ENCODE data around the gene ZEB1. TPM values are rescaled to one million over a fixed set of nuclear protein-coding genes. Genes with fewer than 3 reads are reported as not detected.

The ZEB1 gene
- total and polyA plus RNA-seq, 2 experiments from 2014 or later, result 19.1 to 37.3 TPM

GRCh38 chr10:31456468-31456867, 137.5 kb downstream of the ZEB1 start:
- H3K27ac ChIP-seq, result no peak overlapping the region
- no peaks in the 10 kb centered on the region for H3K9me3 ChIP-seq (ENCODE audit: low read depth)
- H3K4me3 ChIP-seq, result no peak overlapping the region
- no peaks in the 10 kb centered on the region for H3K36me3 ChIP-seq
- H3K4me1 ChIP-seq (ENCODE audit: low read depth), result peaks cover 9% of the 10 kb centered on the region
- DNase-seq (ENCODE audit: low read depth in 1 of 2, low spot score in 1 of 2), result no peak
- TF ChIP-seq CTCF (IDR thresholded peaks at IDR 0.05; ENCODE audit: low read depth, low read length), result no peak
- no peaks in the 10 kb centered on the region for H3K27me3 ChIP-seq

GRCh38 chr10:31457858-31458257, 138.8 kb downstream of the ZEB1 start:
- H3K4me1 ChIP-seq (ENCODE audit: low read depth), result no peaks in the 10 kb centered on the region
- peaks cover 3% of the 10 kb centered on the region for H3K36me3 ChIP-seq
- H3K27me3 ChIP-seq, result no peaks in the 10 kb centered on the region
- no peak for TF ChIP-seq CTCF (IDR thresholded peaks at IDR 0.05; ENCODE audit: low read depth, low read length)
- no peaks in the 10 kb centered on the region for H3K9me3 ChIP-seq (ENCODE audit: low read depth)
- H3K4me3 ChIP-seq, result no peak overlapping the region
- no peak overlapping the region for H3K27ac ChIP-seq
- DNase-seq (ENCODE audit: low read depth in 1 of 2, low spot score in 1 of 2), result no peak

GRCh38 chr10:31458974-31459373, 140.0 kb downstream of the ZEB1 start:
- no peak for DNase-seq (ENCODE audit: low read depth in 1 of 2, low spot score in 1 of 2)
- Histone ChIP-seq H3K4me3 (no peak overlapping the region), H3K27ac (no peak overlapping the region), H3K36me3 (peaks cover 3% of the 10 kb centered on the region), H3K4me1 (ENCODE audit: low read depth) (no peaks in the 10 kb centered on the region), H3K27me3 (no peaks in the 10 kb centered on the region), H3K9me3 (ENCODE audit: low read depth) (no peaks in the 10 kb centered on the region)
- TF ChIP-seq CTCF (IDR thresholded peaks at IDR 0.05; ENCODE audit: low read depth, low read length), result no peak

GRCh38 chr10:31460242-31460641, 141.2 kb downstream of the ZEB1 start:
- Histone ChIP-seq H3K4me3 (no peak overlapping the region), H3K4me1 (ENCODE audit: low read depth) (no peaks in the 10 kb centered on the region), H3K27ac (no peak overlapping the region), H3K36me3 (peaks cover 8% of the 10 kb centered on the region), H3K9me3 (ENCODE audit: low read depth) (no peaks in the 10 kb centered on the region), H3K27me3 (no peaks in the 10 kb centered on the region)
- no peak for DNase-seq (ENCODE audit: low read depth in 1 of 2, low spot score in 1 of 2)
- no peak for TF ChIP-seq CTCF (IDR thresholded peaks at IDR 0.05; ENCODE audit: low read depth, low read length)

- Histone ChIP-seq H3K9me3 (ENCODE audit: low read depth) (no peaks in the 10 kb centered on the region), H3K4me3 (no peak overlapping the region), H3K36me3 (peaks cover 12% of the 10 kb centered on the region), H3K27me3 (no peaks in the 10 kb centered on the region), H3K4me1 (ENCODE audit: low read depth) (no peaks in the 10 kb centered on the region), H3K27ac (no peak overlapping the region)
- TF ChIP-seq CTCF (IDR thresholded peaks at IDR 0.05; ENCODE audit: low read depth, low read length), result no peak
- no peak for DNase-seq (ENCODE audit: low read depth in 1 of 2, low spot score in 1 of 2)
Measured at GRCh38 chr10:31464552-31464951, 145.5 kb downstream of the ZEB1 start.

- Histone ChIP-seq H3K9me3 (ENCODE audit: low read depth) (no peaks in the 10 kb centered on the region), H3K4me3 (no peak overlapping the region), H3K27me3 (no peaks in the 10 kb centered on the region), H3K4me1 (ENCODE audit: low read depth) (no peaks in the 10 kb centered on the region), H3K27ac (no peak overlapping the region), H3K36me3 (peaks cover 12% of the 10 kb centered on the region)
- DNase-seq (ENCODE audit: low read depth in 1 of 2, low spot score in 1 of 2), result no peak
- TF ChIP-seq CTCF (IDR thresholded peaks at IDR 0.05; ENCODE audit: low read depth, low read length), result no peak
Measured at GRCh38 chr10:31466313-31466712, 147.3 kb downstream of the ZEB1 start.
